ENCODE measurements around the gene RBM23. TPM values are rescaled to one million over a fixed set of nuclear protein-coding genes. Genes with fewer than 3 reads are reported as not detected.

The RBM23 gene
- polyA plus RNA-seq, 1 donor from 2014 or later, result 83.7 TPM

DNA sequence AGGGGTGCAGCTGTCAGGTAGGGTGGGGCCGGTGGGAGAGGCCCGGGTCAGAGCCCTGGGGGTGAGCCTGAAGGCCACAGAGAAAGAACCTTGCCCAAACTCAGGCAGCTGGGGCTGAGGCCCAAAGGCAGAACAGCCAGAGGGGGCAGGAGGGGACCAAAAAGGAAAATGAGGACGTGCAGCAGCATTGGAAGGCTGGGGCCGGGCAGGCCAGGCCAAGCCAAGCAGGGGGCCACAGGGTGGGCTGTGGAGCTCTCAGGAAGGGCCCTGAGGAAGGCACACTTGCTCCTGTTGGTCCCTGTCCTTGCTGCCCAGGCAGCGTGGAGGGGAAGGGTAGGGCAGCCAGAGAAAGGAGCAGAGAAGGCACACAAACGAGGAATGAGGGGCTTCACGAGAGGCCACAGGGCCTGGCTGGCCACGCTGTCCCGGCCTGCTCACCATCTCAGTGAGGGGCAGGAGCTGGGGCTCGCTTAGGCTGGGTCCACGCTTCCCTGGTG lies 72.1 kb downstream of the RBM23 start:
- H4K20me1 ChIP-seq (ENCODE audit: insufficient read depth), result no peaks in the 10 kb centered on the region
- H3K27ac ChIP-seq (ENCODE audit: low read length), result no peak overlapping the region
- no peak for TF ChIP-seq EZH2 (IDR thresholded peaks at IDR 0.05; ENCODE audit: borderline replicate concordance, insufficient read depth, low read length, poor library complexity, severe bottlenecking)
- no peak for TF ChIP-seq TAF1 (IDR thresholded peaks at IDR 0.05; ENCODE audit: low read depth)
- TF ChIP-seq, protein P1, sequence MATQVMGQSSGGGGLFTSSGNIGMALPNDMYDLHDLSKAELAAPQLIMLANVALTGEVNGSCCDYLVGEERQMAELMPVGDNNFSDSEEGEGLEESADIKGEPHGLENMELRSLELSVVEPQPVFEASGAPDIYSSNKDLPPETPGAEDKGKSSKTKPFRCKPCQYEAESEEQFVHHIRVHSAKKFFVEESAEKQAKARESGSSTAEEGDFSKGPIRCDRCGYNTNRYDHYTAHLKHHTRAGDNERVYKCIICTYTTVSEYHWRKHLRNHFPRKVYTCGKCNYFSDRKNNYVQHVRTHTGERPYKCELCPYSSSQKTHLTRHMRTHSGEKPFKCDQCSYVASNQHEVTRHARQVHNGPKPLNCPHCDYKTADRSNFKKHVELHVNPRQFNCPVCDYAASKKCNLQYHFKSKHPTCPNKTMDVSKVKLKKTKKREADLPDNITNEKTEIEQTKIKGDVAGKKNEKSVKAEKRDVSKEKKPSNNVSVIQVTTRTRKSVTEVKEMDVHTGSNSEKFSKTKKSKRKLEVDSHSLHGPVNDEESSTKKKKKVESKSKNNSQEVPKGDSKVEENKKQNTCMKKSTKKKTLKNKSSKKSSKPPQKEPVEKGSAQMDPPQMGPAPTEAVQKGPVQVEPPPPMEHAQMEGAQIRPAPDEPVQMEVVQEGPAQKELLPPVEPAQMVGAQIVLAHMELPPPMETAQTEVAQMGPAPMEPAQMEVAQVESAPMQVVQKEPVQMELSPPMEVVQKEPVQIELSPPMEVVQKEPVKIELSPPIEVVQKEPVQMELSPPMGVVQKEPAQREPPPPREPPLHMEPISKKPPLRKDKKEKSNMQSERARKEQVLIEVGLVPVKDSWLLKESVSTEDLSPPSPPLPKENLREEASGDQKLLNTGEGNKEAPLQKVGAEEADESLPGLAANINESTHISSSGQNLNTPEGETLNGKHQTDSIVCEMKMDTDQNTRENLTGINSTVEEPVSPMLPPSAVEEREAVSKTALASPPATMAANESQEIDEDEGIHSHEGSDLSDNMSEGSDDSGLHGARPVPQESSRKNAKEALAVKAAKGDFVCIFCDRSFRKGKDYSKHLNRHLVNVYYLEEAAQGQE (IDR thresholded peaks at IDR 0.05; ENCODE audit: borderline replicate concordance), result no peak
- TF ChIP-seq EP300 (conservative IDR thresholded peaks at IDR 0.05; ENCODE audit: poor library complexity, severe bottlenecking), result no peak
- no peak for TF ChIP-seq SMC3 (conservative IDR thresholded peaks at IDR 0.05; ENCODE audit: poor library complexity)
- TF ChIP-seq CTCF (IDR thresholded peaks at IDR 0.05; ENCODE audit: poor library complexity, severe bottlenecking), result no peak
- TF ChIP-seq MXI1 (conservative IDR thresholded peaks at IDR 0.05; ENCODE audit: poor library complexity, severe bottlenecking), result no peak
- no peak for TF ChIP-seq POLR2AphosphoS5 (IDR thresholded peaks at IDR 0.05)
- TF ChIP-seq RAD21 (conservative IDR thresholded peaks at IDR 0.05), result no peak
- H3K9ac ChIP-seq (ENCODE audit: low read length), result no peak overlapping the region
- no peaks in the 10 kb centered on the region for H3F3A ChIP-seq (ENCODE audit: insufficient read depth, low read length, poor library complexity, severe bottlenecking)
- no peaks in the 10 kb centered on the region for H3K9me2 ChIP-seq (ENCODE audit: insufficient read depth, low read length)
- H3K79me2 ChIP-seq (replicated peaks; ENCODE audit: insufficient read depth, low read length), result no peaks in the 10 kb centered on the region
- H2AFZ ChIP-seq (ENCODE audit: low read depth, low read length), result no peak overlapping the region
- no peaks in the 10 kb centered on the region for H3K9me3 ChIP-seq (ENCODE audit: low read length)
- H3K36me3 ChIP-seq (ENCODE audit: insufficient read depth, low read length), result no peaks in the 10 kb centered on the region
- no peaks in the 10 kb centered on the region for H3K27me3 ChIP-seq (ENCODE audit: insufficient read depth, low read depth, low read length)
- no peak overlapping the region for H3K4me3 ChIP-seq (ENCODE audit: low read length)
- H3K4me2 ChIP-seq (ENCODE audit: low read length), result no peak overlapping the region

- no peaks in the 10 kb centered on the region for H3K27me3 ChIP-seq (ENCODE audit: insufficient read depth, low read depth, low read length)
- no peak for TF ChIP-seq EZH2 (IDR thresholded peaks at IDR 0.05; ENCODE audit: borderline replicate concordance, insufficient read depth, low read length, poor library complexity, severe bottlenecking)
- TF ChIP-seq, protein P1 (IDR thresholded peaks at IDR 0.05; ENCODE audit: borderline replicate concordance), result no peak
- no peak overlapping the region for H2AFZ ChIP-seq (ENCODE audit: low read depth, low read length)
- no peaks in the 10 kb centered on the region for H3K9me3 ChIP-seq (ENCODE audit: low read length)
- no peaks in the 10 kb centered on the region for H3F3A ChIP-seq (ENCODE audit: insufficient read depth, low read length, poor library complexity, severe bottlenecking)
- H3K36me3 ChIP-seq (ENCODE audit: insufficient read depth, low read length), result no peaks in the 10 kb centered on the region
- no peak overlapping the region for H3K4me2 ChIP-seq (ENCODE audit: low read length)
- no peaks in the 10 kb centered on the region for H3K79me2 ChIP-seq (replicated peaks; ENCODE audit: insufficient read depth, low read length)
- no peaks in the 10 kb centered on the region for H4K20me1 ChIP-seq (ENCODE audit: insufficient read depth)
- no peaks in the 10 kb centered on the region for H3K9me2 ChIP-seq (ENCODE audit: insufficient read depth, low read length)
- H3K9ac ChIP-seq (ENCODE audit: low read length), result no peak overlapping the region
- no peak overlapping the region for H3K4me3 ChIP-seq (ENCODE audit: low read length)
- no peak overlapping the region for H3K27ac ChIP-seq (ENCODE audit: low read length)
These were observed 72.9 kb downstream of the RBM23 start for GRCh38 chr14:22845821-22846625.
